ENCODE data around the gene SYT3.
"Not testable (repeated sequence)": the region's sequence is repeated elsewhere in the genome, so short reads cannot be mapped to it uniquely, and the experiment has no call there.

The SYT3 gene

GRCh38 chr19:50629194-50629593 lies 10.5 kb downstream of the SYT3 start:
- H3K4me3 Mint-ChIP-seq: no peak overlapping the region
- no peak for ATAC-seq

GRCh38 chr19:50628551-50628950 lies 11.1 kb downstream of the SYT3 start:
- Mint-ChIP-seq H3K36me3 (no peaks in the 10 kb centered on the region), H3K27ac (no peak overlapping the region), H3K4me1 (no peaks in the 10 kb centered on the region), H3K4me3 (no peak overlapping the region), H3K9me3 (no peaks in the 10 kb centered on the region)
- DNase-seq (ENCODE audit: low spot score in 2 of 2) (no peak), ATAC-seq (no peak)

More at GRCh38 chr19:50629194-50629593, 10.5 kb downstream of the SYT3 start:
- Mint-ChIP-seq H3K27ac (no peak overlapping the region), H3K9me3 (no peaks in the 10 kb centered on the region), H3K4me1 (no peaks in the 10 kb centered on the region), H3K36me3 (no peaks in the 10 kb centered on the region)
- DNase-seq (ENCODE audit: low spot score in 2 of 2): no peak

GRCh38 chr19:50628146-50628545 lies 11.5 kb downstream of the SYT3 start:
- H3K9me3 Mint-ChIP-seq: no peaks in the 10 kb centered on the region
- ATAC-seq (no peak), DNase-seq (ENCODE audit: low spot score in 2 of 2) (no peak)
- no peak overlapping the region for H3K4me3 Mint-ChIP-seq
- H3K4me1 Mint-ChIP-seq: no peaks in the 10 kb centered on the region
- H3K36me3 Mint-ChIP-seq: no peaks in the 10 kb centered on the region
- H3K27ac Mint-ChIP-seq: no peak overlapping the region

- Mint-ChIP-seq H3K4me3 (no peak overlapping the region), H3K27ac (no peak overlapping the region), H3K36me3 (no peaks in the 10 kb centered on the region), H3K4me1 (no peaks in the 10 kb centered on the region), H3K9me3 (no peaks in the 10 kb centered on the region)
- ATAC-seq: no peak
- no peak for DNase-seq (ENCODE audit: low spot score in 2 of 2)
Observed at GRCh38 chr19:50626795-50627194, 12.9 kb downstream of the SYT3 start.

GRCh38 chr19:50626011-50626410 lies 13.7 kb downstream of the SYT3 start:
- Mint-ChIP-seq H3K4me3 (no peak overlapping the region), H3K36me3 (no peaks in the 10 kb centered on the region), H3K27ac (no peak overlapping the region), H3K9me3 (no peaks in the 10 kb centered on the region), H3K4me1 (no peaks in the 10 kb centered on the region)
- ATAC-seq: no peak
- DNase-seq (ENCODE audit: low spot score in 2 of 2): no peak

- H3K4me3 Mint-ChIP-seq: no peak overlapping the region
- ATAC-seq (no peak), DNase-seq (ENCODE audit: low spot score in 2 of 2) (no peak)
- H3K4me1 Mint-ChIP-seq: no peaks in the 10 kb centered on the region
- H3K9me3 Mint-ChIP-seq: no peaks in the 10 kb centered on the region
- no peaks in the 10 kb centered on the region for H3K36me3 Mint-ChIP-seq
- H3K27ac Mint-ChIP-seq: no peak overlapping the region
Observed at GRCh38 chr19:50624949-50625600, 14.6 kb downstream of the SYT3 start.

GRCh38 chr19:50620394-50620906 lies 19.2 kb downstream of the SYT3 start:
- H3K9me3 Mint-ChIP-seq; ATAC-seq; DNase-seq (ENCODE audit: low spot score in 2 of 2); H3K27ac Mint-ChIP-seq; H3K36me3 Mint-ChIP-seq; H3K4me1 Mint-ChIP-seq; H3K4me3 Mint-ChIP-seq: not testable (repeated sequence)

GRCh38 chr19:50619184-50619583 lies 20.5 kb downstream of the SYT3 start:
- H3K27ac Mint-ChIP-seq, H3K36me3 Mint-ChIP-seq, H3K4me1 Mint-ChIP-seq: not testable (repeated sequence)

GRCh38 chr19:50618379-50618778 lies 21.3 kb downstream of the SYT3 start:
- H3K36me3 Mint-ChIP-seq; H3K9me3 Mint-ChIP-seq; DNase-seq (ENCODE audit: low spot score in 2 of 2); H3K4me1 Mint-ChIP-seq; H3K27ac Mint-ChIP-seq; ATAC-seq; H3K4me3 Mint-ChIP-seq: not testable (repeated sequence)

More at GRCh38 chr19:50619184-50619583, 20.5 kb downstream of the SYT3 start:
- DNase-seq (ENCODE audit: low spot score in 2 of 2); H3K4me3 Mint-ChIP-seq; H3K9me3 Mint-ChIP-seq; ATAC-seq: not testable (repeated sequence)

- not testable (repeated sequence) for DNase-seq (ENCODE audit: low spot score in 2 of 2); H3K27ac Mint-ChIP-seq; H3K36me3 Mint-ChIP-seq; ATAC-seq; H3K4me3 Mint-ChIP-seq; H3K4me1 Mint-ChIP-seq; H3K9me3 Mint-ChIP-seq
Observed at GRCh38 chr19:50612504-50613404, 26.9 kb downstream of the SYT3 start.

- H3K4me1 Mint-ChIP-seq: peaks cover 13% of the 10 kb centered on the region
- no peak overlapping the region for H3K4me3 Mint-ChIP-seq
- H3K9me3 Mint-ChIP-seq: peaks cover 9% of the 10 kb centered on the region
- ATAC-seq (peak; percentile 90), DNase-seq (ENCODE audit: low spot score in 2 of 2) (peak; percentile 49 to 85)
- peaks cover 9% of the 10 kb centered on the region for H3K36me3 Mint-ChIP-seq
- no peak overlapping the region for H3K27ac Mint-ChIP-seq
Observed at GRCh38 chr19:50607874-50608785, 31.6 kb downstream of the SYT3 start.

- Mint-ChIP-seq H3K4me3 (no peak overlapping the region), H3K4me1 (peaks cover 13% of the 10 kb centered on the region), H3K9me3 (peaks cover 9% of the 10 kb centered on the region), H3K27ac (no peak overlapping the region), H3K36me3 (peaks cover 9% of the 10 kb centered on the region)
- ATAC-seq (no peak), DNase-seq (ENCODE audit: low spot score in 2 of 2) (no peak)
Observed at GRCh38 chr19:50607388-50607787, 32.3 kb downstream of the SYT3 start.

GRCh38 chr19:50606059-50606836 lies 33.4 kb downstream of the SYT3 start:
- H3K36me3 Mint-ChIP-seq; H3K9me3 Mint-ChIP-seq; H3K27ac Mint-ChIP-seq; DNase-seq (ENCODE audit: low spot score in 2 of 2); H3K4me3 Mint-ChIP-seq: not testable (repeated sequence)
- H3K4me1 Mint-ChIP-seq: peaks cover 13% of the 10 kb centered on the region
- peak; percentile 43 for ATAC-seq

GRCh38 chr19:50604264-50605073 lies 35.2 kb downstream of the SYT3 start:
- not testable (repeated sequence) for H3K27ac Mint-ChIP-seq

More at GRCh38 chr19:50604264-50605073, 35.2 kb downstream of the SYT3 start:
- not testable (repeated sequence) for H3K4me3 Mint-ChIP-seq; H3K9me3 Mint-ChIP-seq; ATAC-seq; H3K36me3 Mint-ChIP-seq; DNase-seq (ENCODE audit: low spot score in 2 of 2)
- H3K4me1 Mint-ChIP-seq: peaks cover 13% of the 10 kb centered on the region
